Hepatocyte (in vitro differentiated cells): Measurements from ENCODE around the gene DENND1A.

Experiments used
- CTCF ChIP-seq: fragments of 200-600 bp; sonication (generic); IDR thresholded peaks from 2 replicates; pipeline ENCODE4 v1.5.1; 2016; ENCODE audit warnings: antibody characterized with exemption, mild to moderate bottlenecking; ENCODE audit not compliant: poor library complexity
- EZH2 ChIP-seq: fragments of 200-600 bp; sonication (generic); IDR thresholded peaks from 2 replicates; pipeline ENCODE4 v1.6.1; 2016; ENCODE audit warnings: antibody characterized with exemption, mild to moderate bottlenecking, borderline replicate concordance

- TF ChIP-seq CTCF, result no peak
- TF ChIP-seq EZH2, result no peak
Measured at GRCh38 chr9:123881604-123882003, 48.3 kb downstream of the DENND1A start.
